Suprapubic skin (tissue), 4 donors: Measurements from ENCODE around the gene IGFLR1.

Experiments
- POLR2A ChIP-seq, 2 donors: fragments of 450-650 bp; IDR thresholded peaks; one replicate each; pipeline ENCODE4 v1.6.1; 2017; ENCODE audit warnings: antibody characterized with exemption in 2 of 2, mild to moderate bottlenecking in 2 of 2, moderate library complexity in 2 of 2
- POLR2AphosphoS5 ChIP-seq, 3 donors: sonication (generic); formaldehyde crosslinking; IDR thresholded peaks; one replicate each; pipeline ENCODE4 v1.6.1; 2017; ENCODE audit warnings: antibody characterized with exemption in 3 of 3
- TF ChIP-seq, protein P1 (sequence below), 2 donors: fragments of 200-600 bp in 1 of 2; fragments of 450-650 bp in 1 of 2; sonication (generic) in 1 of 2; IDR thresholded peaks; one replicate each; pipeline ENCODE4 v1.5.1; 2016 to 2019; ENCODE audit warnings: antibody characterized with exemption in 2 of 2, mild to moderate bottlenecking in 1 of 2, moderate library complexity in 1 of 2

DNA sequence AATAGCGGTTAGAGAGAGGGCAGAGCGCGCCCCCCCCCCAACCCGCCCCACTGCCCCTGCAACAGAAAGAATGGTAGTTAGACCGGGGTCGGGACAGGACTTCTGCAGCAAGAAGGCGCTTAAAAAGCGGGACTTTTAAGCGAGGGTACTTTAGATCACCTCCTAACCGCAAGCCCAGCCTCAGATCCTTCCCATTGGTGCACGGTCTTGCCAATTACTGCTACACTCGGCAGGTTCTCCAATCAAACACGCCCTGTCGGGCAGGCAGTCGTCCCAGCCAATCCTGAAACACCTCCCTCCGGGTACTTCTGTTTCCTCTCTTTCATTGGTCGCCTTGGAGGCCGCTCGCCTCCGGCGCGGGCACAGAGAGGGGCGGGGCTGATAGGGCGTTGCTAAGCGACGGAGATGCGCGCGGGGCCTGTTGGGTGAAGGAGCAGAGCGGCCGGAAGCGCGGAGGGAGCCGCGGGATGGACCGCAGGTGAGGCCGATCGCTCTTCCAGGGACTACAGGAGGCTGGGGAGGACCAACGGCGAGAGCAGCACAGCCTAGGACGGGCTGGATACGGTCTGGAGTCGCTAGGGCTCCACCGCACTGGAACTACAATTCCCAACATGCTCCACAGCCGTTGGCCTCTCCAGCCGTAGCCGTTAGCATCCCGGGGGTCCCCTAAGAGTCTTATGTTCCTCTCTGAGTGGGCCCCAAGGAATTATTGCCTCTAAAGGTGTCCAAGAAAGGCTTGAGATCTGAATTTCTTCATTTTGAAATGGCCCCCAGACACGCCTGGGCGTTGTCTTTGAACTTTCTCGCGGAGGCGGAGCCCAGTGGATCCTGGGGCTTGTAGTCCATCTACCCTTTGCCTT lies 15.7 kb upstream of the IGFLR1 start, which contains the start of gene PROSER3:
- peak; percentile 25 to 72 (median 60) for TF ChIP-seq POLR2AphosphoS5 (IDR thresholded peaks at IDR 0.05)
- TF ChIP-seq, protein P1, sequence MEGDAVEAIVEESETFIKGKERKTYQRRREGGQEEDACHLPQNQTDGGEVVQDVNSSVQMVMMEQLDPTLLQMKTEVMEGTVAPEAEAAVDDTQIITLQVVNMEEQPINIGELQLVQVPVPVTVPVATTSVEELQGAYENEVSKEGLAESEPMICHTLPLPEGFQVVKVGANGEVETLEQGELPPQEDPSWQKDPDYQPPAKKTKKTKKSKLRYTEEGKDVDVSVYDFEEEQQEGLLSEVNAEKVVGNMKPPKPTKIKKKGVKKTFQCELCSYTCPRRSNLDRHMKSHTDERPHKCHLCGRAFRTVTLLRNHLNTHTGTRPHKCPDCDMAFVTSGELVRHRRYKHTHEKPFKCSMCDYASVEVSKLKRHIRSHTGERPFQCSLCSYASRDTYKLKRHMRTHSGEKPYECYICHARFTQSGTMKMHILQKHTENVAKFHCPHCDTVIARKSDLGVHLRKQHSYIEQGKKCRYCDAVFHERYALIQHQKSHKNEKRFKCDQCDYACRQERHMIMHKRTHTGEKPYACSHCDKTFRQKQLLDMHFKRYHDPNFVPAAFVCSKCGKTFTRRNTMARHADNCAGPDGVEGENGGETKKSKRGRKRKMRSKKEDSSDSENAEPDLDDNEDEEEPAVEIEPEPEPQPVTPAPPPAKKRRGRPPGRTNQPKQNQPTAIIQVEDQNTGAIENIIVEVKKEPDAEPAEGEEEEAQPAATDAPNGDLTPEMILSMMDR (IDR thresholded peaks at IDR 0.05), result no peak
- TF ChIP-seq POLR2A (IDR thresholded peaks at IDR 0.05), result peak in 1 of 2 donors; percentile 85
